Heart left ventricle (tissue), 16 donors: ENCODE results near the gene INSYN1. TPM values are rescaled to one million over a fixed set of nuclear protein-coding genes. Genes with fewer than 3 reads are reported as not detected.
"Not testable (repeated sequence)": the region's sequence is repeated elsewhere in the genome, so short reads cannot be mapped to it uniquely, and the experiment has no call there.

Experiments used
- ATAC-seq, 4 donors: fragments of 200-7000 bp; cut with Tn5 transposase; one replicate each; pipeline ENCODE4 v1.9.1; 2020 to 2022; ENCODE audit warnings: moderate library complexity in 4 of 4, mild to moderate bottlenecking in 3 of 4, moderate number of reproducible peaks in 1 of 4
- DNase-seq, 5 donors: peaks; one replicate each; pipeline ENCODE4 v3.0.0-alpha.2; 2020
- H3K27ac ChIP-seq, 12 donors: fragments of 200-600 bp; sonication (generic) in 4 of 12; one replicate each; pipeline versions ENCODE4 v1.5.0 to v1.8.0; 2016 to 2022; ENCODE audit warnings: mild to moderate bottlenecking in 2 of 12
- H3K27me3 ChIP-seq, 9 donors: fragments of 200-600 bp; sonication (generic) in 2 of 9; one replicate each; pipeline versions ENCODE4 v1.5.1 to v1.8.0; 2016 to 2022; ENCODE audit warnings: mild to moderate bottlenecking in 3 of 9
- H3K36me3 ChIP-seq, 9 donors: fragments of 200-600 bp; sonication (generic) in 2 of 9; one replicate each; pipeline versions ENCODE4 v1.5.0 to v1.8.0; 2018 to 2022; ENCODE audit warnings: mild to moderate bottlenecking in 2 of 9
- H3K4me1 ChIP-seq, 12 donors: fragments of 200-600 bp; sonication (generic) in 4 of 12; one replicate each; pipeline versions ENCODE4 v1.5.0 to v1.8.0; 2016 to 2022; ENCODE audit warnings: mild to moderate bottlenecking in 3 of 12
- H3K4me3 ChIP-seq, 12 donors: fragments of 200-600 bp; sonication (generic) in 4 of 12; one replicate each; pipeline versions ENCODE4 v1.5.0 to v1.8.0; 2017 to 2022; ENCODE audit warnings: mild to moderate bottlenecking in 9 of 12, moderate library complexity in 4 of 12
- H3K9me3 ChIP-seq, 12 donors: fragments of 200-600 bp; sonication (generic) in 4 of 12; one replicate each; pipeline versions ENCODE4 v1.5.0 to v1.8.0; 2016 to 2022; ENCODE audit warnings: mild to moderate bottlenecking in 1 of 12
- CTCF ChIP-seq, 12 donors: fragments of 200-600 bp; sonication (generic) in 4 of 12; IDR thresholded peaks; one replicate each; pipeline versions ENCODE4 v1.5.0 to v1.8.0; 2018 to 2022; ENCODE audit warnings: antibody characterized with exemption in 12 of 12, mild to moderate bottlenecking in 5 of 12
- POLR2A ChIP-seq, 2 donors: fragments of 450-650 bp; IDR thresholded peaks; one replicate each; pipeline ENCODE4 v1.6.1; 2017; ENCODE audit warnings: antibody characterized with exemption in 2 of 2, mild to moderate bottlenecking in 2 of 2, moderate library complexity in 2 of 2
- WGBS, 4 donors: extraction: QIAGEN DNeasy Blood & Tissue Kit in 2 of 4; methylation state at CpG; one replicate each; pipeline versions ENCODE4 v1.1.5 to v1.1.7; 2013 to 2018; 5-methylcytosine and 5-hydroxymethylcytosine counted together
- intact Hi-C, 10 donors: fragments of 100-400 bp; cut with DNase I; formaldehyde crosslinking; loops; one replicate each; pipeline versions ENCODE4 v1.11.1 to v1.14.2; 2022
- polyA plus RNA-seq, 2 donors: library from polyadenylated mRNA; stranded (reverse); fragments of 200-250 nt; gene quantifications; one replicate each; pipeline ENCODE4 v1.2.3, GENCODE V29; 2013
- total RNA-seq, 9 donors: library from RNA; depleted of rRNA in 2 of 9; stranded (reverse); fragments of >200 nt in 2 of 9; fragmentation: NEBNext Ultra II Directional in 3 of 9; extraction: Animal tissue kit (Norgen Biotek cat#: 25700) in 3 of 9; gene quantifications; one replicate each; pipeline versions ENCODE4 v1.1.0 to v1.2.4, GENCODE V29; 2016 to 2023
- donor health status: ischemic (EF 13 %, LVEDD 7.1; RV severe dilation, severe dysfunction).
- donor health status: healthy with polysubstance abuse.
- donor health status: DM: no; HTN: yes; CAD: no.
- donor health status: DM: no; HTN: no; CAD: no.
- donor health status: ischemic (EF 25% LVEDD 6.9; RV normal size, moderate dysfunction).
- donor health status: ischemic (EF 25% LVEDD 5.7; RV mildly dilated, moderate dysfunction).
- donor health status: healthy.
- donor health status: DM: yes; HTN: yes; CAD: no.
- donor health status: ischemic (EF 35%, LVEDD 5.7; RV mildly dilated, moderate dysfunction).
- donor health status: nonischemic (EF 11% LVEDD 7.7; RV severe dilation, severe dysfunction).
- donor health status: DM: yes; HTN: yes; CAD: no.
- donor health status: PGD.
- donor health status: ischemic (EF 29% LVEDD 5.4; RV normal size, mild dysfunction).
- donor health status: nonischemic (EF 23%, LVEDD 6.1; RV moderate dilation, normal function).

The INSYN1 gene
- total and polyA plus RNA-seq, 11 donors = 51.5 to 182 (median 107) TPM

- WGBS, 4 donors = 93 to 98% (median 96%) methylated on average over 6 of the region's 6 CpGs
- peaks cover 0 to 87% (median 43%) of the 10 kb centered on the region in 9 donors for H3K36me3 ChIP-seq
- no peaks in the 10 kb centered on the region for H3K27me3 ChIP-seq
- H3K9me3 ChIP-seq = no peaks in the 10 kb centered on the region
- no peak for ATAC-seq
- H3K4me3 ChIP-seq = no peak overlapping the region
- peak in 1 of 5 donors; percentile 16 for DNase-seq
- no peak overlapping the region for H3K27ac ChIP-seq
- H3K4me1 ChIP-seq = peaks cover 0 to 7% (median 0%) of the 10 kb centered on the region in 12 donors
- no peak for TF ChIP-seq POLR2A (IDR thresholded peaks at IDR 0.05)
- TF ChIP-seq CTCF (IDR thresholded peaks at IDR 0.05) = no peak
- intact Hi-C loops = loop anchor here in 3 of 10 donors (5.0 to 10.0 kb wide), 4 partner anchors 42 to 467 kb away; no protein-coding TSS in a partner anchor
These were observed 43.9 kb downstream of the INSYN1 start for GRCh38 chr15:73709241-73709640.

- WGBS, 4 donors = 91 to 96% (median 94%) methylated on average over 6 of the region's 6 CpGs
- Histone ChIP-seq H3K9me3 (no peaks in the 10 kb centered on the region), H3K36me3 (peaks cover 0 to 88% (median 44%) of the 10 kb centered on the region in 9 donors), H3K27ac (no peak overlapping the region), H3K4me3 (no peak overlapping the region), H3K4me1 (peaks cover 0 to 7% (median 0%) of the 10 kb centered on the region in 12 donors), H3K27me3 (no peaks in the 10 kb centered on the region)
- DNase-seq (peak in 1 of 5 donors; percentile 13), ATAC-seq (no peak)
- TF ChIP-seq CTCF (IDR thresholded peaks at IDR 0.05) (no peak), POLR2A (IDR thresholded peaks at IDR 0.05) (no peak)
- intact Hi-C loops = loop anchor here in 3 of 10 donors (5.0 to 10.0 kb wide), 4 partner anchors 41 to 466 kb away; no protein-coding TSS in a partner anchor
These were observed 44.5 kb downstream of the INSYN1 start for GRCh38 chr15:73708691-73709090.

- Histone ChIP-seq H3K27me3 (no peaks in the 10 kb centered on the region), H3K27ac (no peak overlapping the region), H3K4me3 (no peak overlapping the region), H3K4me1 (peaks cover 0 to 7% (median 0%) of the 10 kb centered on the region in 12 donors), H3K36me3 (peaks cover 0 to 68% (median 36%) of the 10 kb centered on the region in 9 donors), H3K9me3 (no peaks in the 10 kb centered on the region)
- 34 to 44% (median 38%) methylated on average over 12 to 13 of the region's 13 CpGs for WGBS, 4 donors
- ATAC-seq (peak; percentile 38 to 73 (median 58)), DNase-seq (peak; percentile 44 to 81 (median 67))
- TF ChIP-seq CTCF (IDR thresholded peaks at IDR 0.05) (peak; percentile 65 to 87 (median 82)), POLR2A (IDR thresholded peaks at IDR 0.05) (no peak)
- intact Hi-C loops = loop anchor here in 8 of 10 donors (5.0 to 10.0 kb wide), 8 partner anchors 38 to 463 kb away; no protein-coding TSS in a partner anchor
These were observed 48.1 kb downstream of the INSYN1 start for GRCh38 chr15:73704869-73705645.

- ATAC-seq = not testable (repeated sequence)
- 83 to 90% (median 87%) methylated on average over 15 to 23 of the region's 23 CpGs for WGBS, 4 donors
These were observed 48.8 kb downstream of the INSYN1 start for GRCh38 chr15:73704142-73704868.

GRCh38 chr15:73703601-73704000 lies 49.5 kb downstream of the INSYN1 start:
- not testable (repeated sequence) for ATAC-seq, H3K4me1 ChIP-seq, H3K27ac ChIP-seq, H3K27me3 ChIP-seq, H3K9me3 ChIP-seq, H3K4me3 ChIP-seq
- DNase-seq = peak in 1 of 5 donors; percentile 21
- 92 to 95% (median 92%) methylated on average over 14 to 23 of the region's 23 CpGs for WGBS, 4 donors
- peaks cover 0 to 59% (median 33%) of the 10 kb centered on the region in 9 donors for H3K36me3 ChIP-seq
- intact Hi-C loops = loop anchor here in 8 of 10 donors (5.0 to 10.0 kb wide), 6 partner anchors 139 to 399 kb away; no protein-coding TSS in a partner anchor

More at GRCh38 chr15:73704142-73704868, 48.8 kb downstream of the INSYN1 start:
- H3K4me3 ChIP-seq, H3K4me1 ChIP-seq, H3K27me3 ChIP-seq, H3K9me3 ChIP-seq, H3K27ac ChIP-seq: not testable (repeated sequence)
- H3K36me3 ChIP-seq = peaks cover 0 to 61% (median 33%) of the 10 kb centered on the region in 9 donors
- intact Hi-C loops = loop anchor here in 8 of 10 donors (5.0 to 10.0 kb wide), 6 partner anchors 140 to 400 kb away; no protein-coding TSS in a partner anchor
- DNase-seq = peak in 1 of 5 donors; percentile 9

GRCh38 chr15:73702311-73703239 lies 50.6 kb downstream of the INSYN1 start:
- peaks cover 0 to 16% (median 6%) of the 10 kb centered on the region in 12 donors for H3K4me1 ChIP-seq
- ATAC-seq, H3K27me3 ChIP-seq, H3K9me3 ChIP-seq, H3K4me3 ChIP-seq, H3K27ac ChIP-seq: not testable (repeated sequence)
- WGBS, 4 donors = 84 to 92% (median 86%) methylated on average over 19 to 33 of the region's 33 CpGs
- intact Hi-C loops = loop anchor here in 8 of 10 donors (5.0 to 10.0 kb wide), 6 partner anchors 138 to 398 kb away; no protein-coding TSS in a partner anchor
- DNase-seq = peak in 1 of 5 donors; percentile 24
- peaks cover 0 to 51% (median 27%) of the 10 kb centered on the region in 9 donors for H3K36me3 ChIP-seq
